KMS-11 (cell line): ENCODE measurements around the gene SLITRK2.

Experiments
- H2AFZ ChIP-seq: fragments of 200-600 bp; sonication (generic); 2 replicates; pipeline ENCODE4 v1.6.1; 2016; ENCODE audit warnings: antibody characterized with exemption, mixed run types, low read depth
- H3K27ac ChIP-seq: fragments of 200-600 bp; sonication (generic); 2 replicates; pipeline ENCODE4 v1.6.1; 2016; ENCODE audit warnings: mild to moderate bottlenecking, mixed run types
- H3K27me3 ChIP-seq: fragments of 200-600 bp; sonication (generic); 2 replicates; pipeline ENCODE4 v1.6.1; 2017; ENCODE audit warnings: mild to moderate bottlenecking, low read depth, mixed run types, moderate library complexity; ENCODE audit not compliant: insufficient read depth
- H3K36me3 ChIP-seq: fragments of 200-600 bp; sonication (generic); 2 replicates; pipeline ENCODE4 v1.6.1; 2017; ENCODE audit warnings: mild to moderate bottlenecking, mixed run types; ENCODE audit not compliant: insufficient read depth
- H3K4me1 ChIP-seq: fragments of 200-600 bp; sonication (generic); 2 replicates; pipeline ENCODE4 v1.6.1; 2016; ENCODE audit warnings: mild to moderate bottlenecking, low read depth, mixed run types; ENCODE audit not compliant: poor library complexity, severe bottlenecking
- H3K4me2 ChIP-seq: fragments of 200-600 bp; sonication (generic); 2 replicates; pipeline ENCODE4 v1.7.0; 2016; ENCODE audit warnings: mild to moderate bottlenecking, mixed run types
- H3K4me3 ChIP-seq: fragments of 200-600 bp; sonication (generic); IDR thresholded peaks from 2 replicates; pipeline ENCODE4 v1.6.1; 2017; ENCODE audit warnings: low read depth, low read length, mixed read lengths; ENCODE audit not compliant: insufficient read depth
- H3K79me2 ChIP-seq: fragments of 200-600 bp; sonication (generic); 2 replicates; pipeline ENCODE4 v1.6.1; 2016; ENCODE audit warnings: low read depth, mixed run types; ENCODE audit not compliant: insufficient read depth
- H3K9ac ChIP-seq: fragments of 200-600 bp; sonication (generic); 2 replicates; pipeline ENCODE4 v1.6.1; 2016; ENCODE audit warnings: mild to moderate bottlenecking, mixed run types
- H4K20me1 ChIP-seq: fragments of 200-600 bp; sonication (generic); 2 replicates; pipeline ENCODE4 v1.6.1; 2016; ENCODE audit warnings: mild to moderate bottlenecking, mixed run types; ENCODE audit not compliant: insufficient read depth
- CTCF ChIP-seq: fragments of 200-600 bp; sonication (generic); conservative IDR thresholded peaks from 2 replicates; pipeline ENCODE4 v1.6.1; 2017; ENCODE audit warnings: low read depth, mild to moderate bottlenecking, antibody characterized with exemption, low read length, moderate library complexity, mixed read lengths

The SLITRK2 gene

DNA sequence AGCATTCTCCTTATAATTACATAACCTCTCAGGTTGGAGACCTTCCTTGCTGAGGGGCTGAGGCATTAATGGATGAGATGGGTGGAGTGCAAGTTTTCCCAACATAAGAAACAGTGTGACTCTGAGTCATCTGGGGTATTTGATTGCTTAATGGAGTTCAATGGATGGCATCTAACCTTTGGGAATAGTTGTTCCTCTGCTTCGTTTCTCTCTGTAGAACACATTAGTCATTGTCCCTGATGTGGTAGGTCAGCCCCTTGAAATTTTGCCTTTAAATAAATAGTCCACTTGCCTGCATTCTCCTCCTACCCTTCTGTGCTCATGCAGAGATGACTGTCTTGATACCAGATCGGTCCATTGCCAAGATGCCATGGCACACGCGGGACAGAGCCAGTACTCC, 38.6 kb downstream of the SLITRK2 start:
- H4K20me1 ChIP-seq = no peaks in the 10 kb centered on the region
- no peaks in the 10 kb centered on the region for H3K79me2 ChIP-seq
- H3K4me3 ChIP-seq = no peak overlapping the region
- no peak overlapping the region for H3K9ac ChIP-seq
- H3K36me3 ChIP-seq = no peaks in the 10 kb centered on the region
- H3K4me2 ChIP-seq = no peak overlapping the region
- no peak overlapping the region for H2AFZ ChIP-seq
- TF ChIP-seq CTCF = no peak
- H3K27ac ChIP-seq = no peak overlapping the region
- H3K4me1 ChIP-seq = no peaks in the 10 kb centered on the region
- H3K27me3 ChIP-seq = no peaks in the 10 kb centered on the region

DNA sequence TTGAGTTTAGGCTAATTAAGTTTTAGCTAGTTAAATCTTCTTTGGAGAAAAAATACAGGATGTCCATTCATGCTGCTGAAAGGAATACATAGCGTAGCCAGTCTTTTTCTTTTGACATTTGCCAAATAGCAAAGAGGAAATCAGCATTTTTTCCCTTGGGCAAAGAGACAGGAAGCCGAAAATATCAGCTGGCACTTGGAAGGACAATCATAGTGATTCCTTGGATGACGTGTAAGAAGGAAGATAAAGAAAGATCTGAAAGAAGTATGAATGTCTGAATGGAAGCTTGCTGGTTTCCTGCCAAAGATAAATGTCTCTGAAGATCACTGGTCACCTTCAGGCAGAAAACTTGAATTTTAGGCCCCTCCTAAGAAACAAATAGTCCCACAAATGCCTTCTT, 44.2 kb downstream of the SLITRK2 start:
- Histone ChIP-seq H2AFZ (no peak overlapping the region), H3K9ac (no peak overlapping the region), H3K4me3 (no peak overlapping the region), H3K79me2 (no peaks in the 10 kb centered on the region), H3K4me1 (no peaks in the 10 kb centered on the region), H3K36me3 (no peaks in the 10 kb centered on the region), H3K27me3 (no peaks in the 10 kb centered on the region), H3K4me2 (no peak overlapping the region), H3K27ac (no peak overlapping the region), H4K20me1 (no peaks in the 10 kb centered on the region)
- no peak for TF ChIP-seq CTCF

GRCh38 chrX:145865082-145865481, 47.5 kb downstream of the SLITRK2 start:
- H3K9ac ChIP-seq = no peak overlapping the region
- no peaks in the 10 kb centered on the region for H3K36me3 ChIP-seq
- H4K20me1 ChIP-seq = no peaks in the 10 kb centered on the region
- no peak for TF ChIP-seq CTCF
- H3K4me1 ChIP-seq = no peaks in the 10 kb centered on the region
- no peaks in the 10 kb centered on the region for H3K27me3 ChIP-seq
- H2AFZ ChIP-seq = no peak overlapping the region
- no peak overlapping the region for H3K27ac ChIP-seq
- no peaks in the 10 kb centered on the region for H3K79me2 ChIP-seq
- H3K4me3 ChIP-seq = no peak overlapping the region
- no peak overlapping the region for H3K4me2 ChIP-seq
